GM19468 (cell line): ENCODE measurements around the gene MAP2K7.
A peak's percentile ranks its signal among the peaks of the same experiment; 100 is the strongest.
"Not testable (repeated sequence)": the region's sequence is repeated elsewhere in the genome, so short reads cannot be mapped to it uniquely, and the experiment has no call there.

Experiments
- ATAC-seq: cut with Tn5 transposase; IDR thresholded peaks from one replicate; pipeline ENCODE4 v1.9.1; 2021; ENCODE audit warnings: mild to moderate bottlenecking, moderate library complexity, moderate number of reproducible peaks; ENCODE audit not compliant: unreplicated experiment; ENCODE audit errors: extremely low read depth

The MAP2K7 gene

GRCh38 chr19:7917267-7918061 is 13.8 kb downstream of the MAP2K7 start:
- no peak for ATAC-seq

GRCh38 chr19:7918062-7918614 is 14.5 kb downstream of the MAP2K7 start:
- not testable (repeated sequence) for ATAC-seq

GRCh38 chr19:7918615-7919421 is 15.1 kb downstream of the MAP2K7 start:
- ATAC-seq = no peak

- peak; percentile 34 for ATAC-seq
Observed at GRCh38 chr19:7919610-7920518, 16.2 kb downstream of the MAP2K7 start, which contains the start of gene SNAPC2. Gene SNAPC2, plus strand, starts transcription at chr19:7920338. Its CDS starts 29 bp downstream, at chr19:7920367.

- ATAC-seq = peak; percentile 21
Observed at GRCh38 chr19:7920519-7921301, 17.0 kb downstream of the MAP2K7 start.

- no peak for ATAC-seq
Observed at GRCh38 chr19:7921302-7921966, 17.8 kb downstream of the MAP2K7 start.

GRCh38 chr19:7921967-7922835 is 18.5 kb downstream of the MAP2K7 start:
- ATAC-seq = no peak

- no peak for ATAC-seq
Observed at GRCh38 chr19:7922836-7923195, 19.1 kb downstream of the MAP2K7 start.

GRCh38 chr19:7923295-7924191 is 19.9 kb downstream of the MAP2K7 start:
- no peak for ATAC-seq

- ATAC-seq = no peak
Observed at GRCh38 chr19:7924241-7924640, 20.6 kb downstream of the MAP2K7 start.

- ATAC-seq = no peak
Observed at GRCh38 chr19:7924651-7925170, 21.0 kb downstream of the MAP2K7 start.

GRCh38 chr19:7925171-7925851 is 21.6 kb downstream of the MAP2K7 start:
- no peak for ATAC-seq

- no peak for ATAC-seq
Observed at GRCh38 chr19:7926021-7926726, 22.5 kb downstream of the MAP2K7 start, which contains the start of gene CTXN1. Gene CTXN1, minus strand, starts transcription at chr19:7926135. Its CDS starts 597 bp downstream, at chr19:7925538.

GRCh38 chr19:7926727-7927604 is 23.3 kb downstream of the MAP2K7 start:
- ATAC-seq = no peak
